HEK293T (cell line): Measurements from ENCODE around the gene DDX21.
"Not testable (repeated sequence)": the region's sequence is repeated elsewhere in the genome, so short reads cannot be mapped to it uniquely, and the experiment has no call there.

ENCODE experiments used
- CTCF ChIA-PET: fragments of 350-600 bp; formaldehyde crosslinking; extraction: SDS; loops from one replicate; lab custom pipeline; 2021; ENCODE audit warnings: antibody characterized with exemption, inconsistent platforms; lab: Yijun Ruan, JAX
- POLR2A ChIA-PET: fragments of 350-600 bp; formaldehyde crosslinking; extraction: SDS; loops from one replicate; lab custom pipeline; 2020; ENCODE audit warnings: antibody characterized with exemption, inconsistent platforms; lab: Yijun Ruan, JAX
- DNase-seq: peaks from one replicate; pipeline ENCODE4 v3.0.0; 2012; ENCODE audit warnings: mixed read lengths; ENCODE audit errors: extremely low spot score
- ARNT ChIP-seq: fragments of 450-650 bp; IDR thresholded peaks from 2 replicates; pipeline ENCODE4 v1.6.1; 2017; ENCODE audit warnings: mild to moderate bottlenecking
- BHLHE40 ChIP-seq: fragments of 450-650 bp; IDR thresholded peaks from 2 replicates; pipeline ENCODE4 v1.6.1; 2016; ENCODE audit warnings: mild to moderate bottlenecking, moderate library complexity, borderline replicate concordance
- CTBP1 ChIP-seq: fragments of 450-650 bp; IDR thresholded peaks from 2 replicates; pipeline ENCODE4 v1.6.1; 2016; ENCODE audit warnings: borderline replicate concordance
- ELF4 ChIP-seq: fragments of 450-650 bp; IDR thresholded peaks from 2 replicates; pipeline ENCODE4 v1.6.1; 2017; ENCODE audit warnings: antibody characterized with exemption
- FOXA1 ChIP-seq: fragments of 450-650 bp; IDR thresholded peaks from 2 replicates; pipeline ENCODE4 v1.6.1; 2016; ENCODE audit warnings: mild to moderate bottlenecking
- FOXK2 ChIP-seq: fragments of 450-650 bp; IDR thresholded peaks from 2 replicates; pipeline ENCODE4 v1.6.1; 2016; ENCODE audit warnings: mild to moderate bottlenecking
- FOXM1 ChIP-seq: fragments of 450-650 bp; IDR thresholded peaks from 2 replicates; pipeline ENCODE4 v1.6.1; 2017; ENCODE audit warnings: mild to moderate bottlenecking, borderline replicate concordance
- HDGF ChIP-seq: fragments of 450-650 bp; IDR thresholded peaks from 2 replicates; pipeline ENCODE4 v1.6.1; 2017; ENCODE audit warnings: antibody characterized with exemption, borderline replicate concordance
- L3MBTL2 ChIP-seq: fragments of 450-650 bp; conservative IDR thresholded peaks from 2 replicates; pipeline ENCODE4 v1.6.1; 2016; ENCODE audit warnings: mild to moderate bottlenecking
- LEF1 ChIP-seq: fragments of 450-650 bp; IDR thresholded peaks from 2 replicates; pipeline ENCODE4 v1.6.1; 2017; ENCODE audit warnings: mild to moderate bottlenecking, borderline replicate concordance
- NFRKB ChIP-seq: fragments of 450-650 bp; IDR thresholded peaks from 2 replicates; pipeline ENCODE4 v1.6.1; 2016; ENCODE audit warnings: mild to moderate bottlenecking, moderate library complexity
- SP1 ChIP-seq: fragments of 450-650 bp; IDR thresholded peaks from 2 replicates; pipeline ENCODE4 v1.6.1; 2017
- SUZ12 ChIP-seq: fragments of 450-650 bp; IDR thresholded peaks from 2 replicates; pipeline ENCODE4 v1.6.1; 2016; ENCODE audit warnings: mild to moderate bottlenecking
- TARDBP ChIP-seq: fragments of 450-650 bp; IDR thresholded peaks from 2 replicates; pipeline ENCODE4 v1.6.1; 2016
- ZNF384 ChIP-seq: fragments of 450-650 bp; IDR thresholded peaks from 2 replicates; pipeline ENCODE4 v1.6.1; 2016
- TF ChIP-seq, protein P1 (sequence below): fragments of 450-650 bp; IDR thresholded peaks from 2 replicates; pipeline ENCODE4 v1.6.1; 2016

The DDX21 gene

DNA sequence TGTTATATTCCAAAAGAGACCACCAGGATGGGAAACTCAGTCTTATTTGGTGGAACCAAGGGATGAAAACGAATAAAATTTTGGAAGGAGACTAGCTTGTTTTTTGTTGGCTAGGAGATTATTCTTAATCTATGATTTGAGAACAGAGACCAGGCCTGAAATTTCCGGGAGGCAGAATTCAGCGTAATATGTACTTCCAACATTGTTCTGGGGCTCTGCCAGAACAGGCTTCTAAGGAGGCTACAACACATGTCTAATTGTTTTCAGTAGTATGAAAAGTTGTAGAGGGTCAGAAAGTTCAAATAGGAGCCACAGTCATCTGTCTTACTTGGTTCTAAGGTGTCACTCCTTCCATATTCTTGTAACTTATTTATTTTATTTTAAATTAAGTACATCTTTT lies 1.7 kb downstream of the DDX21 start:
- ChIA-PET POLR2A (no interaction called here), CTCF (no interaction called here)
- TF ChIP-seq TARDBP (no peak), FOXK2 (no peak), LEF1 (no peak), FOXM1 (no peak), HDGF (no peak), L3MBTL2 (no peak), NFRKB (no peak), FOXA1 (no peak), BHLHE40 (no peak), ELF4 (no peak), SP1 (no peak), SUZ12 (no peak), CTBP1 (no peak), ARNT (no peak), ZNF384 (no peak)
- TF ChIP-seq, protein P1, sequence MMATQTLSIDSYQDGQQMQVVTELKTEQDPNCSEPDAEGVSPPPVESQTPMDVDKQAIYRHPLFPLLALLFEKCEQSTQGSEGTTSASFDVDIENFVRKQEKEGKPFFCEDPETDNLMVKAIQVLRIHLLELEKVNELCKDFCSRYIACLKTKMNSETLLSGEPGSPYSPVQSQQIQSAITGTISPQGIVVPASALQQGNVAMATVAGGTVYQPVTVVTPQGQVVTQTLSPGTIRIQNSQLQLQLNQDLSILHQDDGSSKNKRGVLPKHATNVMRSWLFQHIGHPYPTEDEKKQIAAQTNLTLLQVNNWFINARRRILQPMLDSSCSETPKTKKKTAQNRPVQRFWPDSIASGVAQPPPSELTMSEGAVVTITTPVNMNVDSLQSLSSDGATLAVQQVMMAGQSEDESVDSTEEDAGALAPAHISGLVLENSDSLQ = no peak
- no peak for DNase-seq

DNA sequence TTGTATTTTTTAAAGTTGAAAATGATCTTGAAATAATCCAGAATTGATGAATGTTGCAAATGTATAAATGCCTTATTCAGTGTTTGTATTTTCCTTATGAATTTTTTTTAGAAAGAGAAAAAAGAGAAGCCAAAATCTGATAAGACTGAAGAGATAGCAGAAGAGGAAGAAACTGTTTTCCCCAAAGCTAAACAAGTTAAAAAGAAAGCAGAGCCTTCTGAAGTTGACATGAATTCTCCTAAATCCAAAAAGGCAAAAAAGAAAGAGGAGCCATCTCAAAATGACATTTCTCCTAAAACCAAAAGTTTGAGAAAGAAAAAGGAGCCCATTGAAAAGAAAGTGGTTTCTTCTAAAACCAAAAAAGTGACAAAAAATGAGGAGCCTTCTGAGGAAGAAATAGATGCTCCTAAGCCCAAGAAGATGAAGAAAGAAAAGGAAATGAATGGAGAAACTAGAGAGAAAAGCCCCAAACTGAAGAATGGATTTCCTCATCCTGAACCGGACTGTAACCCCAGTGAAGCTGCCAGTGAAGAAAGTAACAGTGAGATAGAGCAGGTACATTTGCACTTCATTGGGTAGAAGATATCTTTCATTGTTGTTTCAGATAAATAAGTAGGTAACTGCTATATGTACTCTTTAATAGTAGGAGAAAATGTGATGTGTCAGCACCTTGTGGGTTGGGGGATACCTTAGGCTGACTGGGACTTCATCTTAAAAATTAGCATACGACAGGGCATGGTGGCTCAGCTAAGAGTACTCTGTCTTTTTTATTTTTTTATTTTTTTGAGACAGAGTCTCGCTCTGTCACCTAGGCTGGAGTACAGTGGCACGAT lies 3.9 kb downstream of the DDX21 start:
- CTCF ChIA-PET = no interaction called here
- no peak for DNase-seq
- no peak for TF ChIP-seq BHLHE40
- TF ChIP-seq CTBP1 = no peak
- TF ChIP-seq FOXK2 = no peak
- no peak for TF ChIP-seq SUZ12
- POLR2A ChIA-PET = no interaction called here

DNA sequence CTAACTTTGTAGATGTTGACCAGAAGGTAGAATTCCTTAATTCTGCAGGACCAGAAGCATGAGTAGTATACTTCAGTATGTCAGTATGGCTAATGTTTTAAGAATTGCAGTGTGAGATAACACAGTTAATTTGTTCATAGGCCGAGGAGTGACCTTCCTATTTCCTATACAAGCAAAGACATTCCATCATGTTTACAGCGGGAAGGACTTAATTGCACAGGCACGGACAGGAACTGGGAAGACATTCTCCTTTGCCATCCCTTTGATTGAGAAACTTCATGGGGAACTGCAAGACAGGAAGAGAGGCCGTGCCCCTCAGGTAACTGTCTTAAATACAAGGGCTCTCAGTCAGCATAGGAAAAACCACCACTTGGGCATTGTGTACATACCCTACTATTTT lies 7.2 kb downstream of the DDX21 start:
- TF ChIP-seq FOXA1 = no peak
- TF ChIP-seq TARDBP = no peak
- no peak for TF ChIP-seq BHLHE40
- no peak for TF ChIP-seq SP1
- no peak for TF ChIP-seq ARNT
- no peak for TF ChIP-seq ELF4
- TF ChIP-seq, protein P1 = no peak
- no peak for TF ChIP-seq FOXM1
- no peak for TF ChIP-seq CTBP1
- TF ChIP-seq FOXK2 = no peak
- TF ChIP-seq SUZ12 = no peak
- TF ChIP-seq LEF1 = no peak
- no peak for DNase-seq
- ChIA-PET POLR2A (no interaction called here), CTCF (no interaction called here)

DNA sequence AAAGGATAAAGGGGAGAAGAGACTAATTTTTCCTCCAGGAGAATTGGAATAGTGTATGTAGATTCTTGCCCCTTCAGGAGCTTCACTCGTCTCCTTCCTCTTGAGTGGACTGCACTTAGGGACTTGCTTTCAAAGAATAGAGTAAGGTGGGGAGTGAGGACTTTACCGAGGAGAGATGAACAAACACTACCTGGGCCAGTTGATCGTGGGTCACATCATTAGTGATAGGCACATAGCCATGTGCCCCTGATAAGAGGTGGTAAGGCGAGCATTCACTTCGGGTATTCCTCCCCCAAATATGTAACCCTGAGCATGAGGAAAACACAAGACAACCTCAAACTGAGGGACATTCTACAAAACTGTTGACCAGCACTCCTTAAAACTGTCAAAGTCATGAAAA lies 18.0 kb downstream of the DDX21 start:
- TF ChIP-seq HDGF = no peak
- no peak for TF ChIP-seq BHLHE40
- TF ChIP-seq, protein P1 = no peak
- TF ChIP-seq ARNT = no peak
- no peak for TF ChIP-seq LEF1
- no peak for TF ChIP-seq CTBP1
- ChIA-PET POLR2A (no interaction called here), CTCF (no interaction called here)
- DNase-seq = no peak

DNA sequence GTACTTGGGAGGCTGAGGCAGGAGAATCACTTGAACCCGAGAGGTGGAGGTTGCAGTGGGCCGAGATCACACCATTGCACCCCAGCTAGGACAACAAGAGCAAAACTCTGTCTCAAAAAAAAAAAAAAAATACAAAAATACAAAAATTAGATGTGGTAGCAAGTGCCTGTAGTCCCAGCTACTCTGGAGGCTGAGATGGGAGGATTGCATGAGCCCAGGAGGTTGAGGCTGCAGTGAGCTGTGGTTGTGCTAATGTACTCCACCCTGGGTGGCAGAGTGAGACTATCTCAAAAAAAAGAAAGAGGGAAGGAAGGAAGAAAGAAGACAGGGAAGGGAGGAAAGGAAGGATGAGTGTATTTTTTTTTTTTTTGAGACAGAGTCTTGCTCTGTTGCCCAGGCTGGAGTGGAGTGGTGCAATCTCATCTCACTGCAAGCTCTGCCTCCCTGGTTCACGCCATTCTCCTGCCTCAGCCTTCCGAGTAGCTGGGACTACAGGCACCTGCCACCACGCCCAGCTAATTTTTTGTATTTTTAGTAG lies 20.0 kb downstream of the DDX21 start:
- CTCF ChIA-PET = interaction anchor here (0.7 kb wide), 1 partner anchor 357 kb away, joined by 3 read pairs; no protein-coding TSS in a partner anchor
- POLR2A ChIA-PET, DNase-seq: not testable (repeated sequence)

DNA sequence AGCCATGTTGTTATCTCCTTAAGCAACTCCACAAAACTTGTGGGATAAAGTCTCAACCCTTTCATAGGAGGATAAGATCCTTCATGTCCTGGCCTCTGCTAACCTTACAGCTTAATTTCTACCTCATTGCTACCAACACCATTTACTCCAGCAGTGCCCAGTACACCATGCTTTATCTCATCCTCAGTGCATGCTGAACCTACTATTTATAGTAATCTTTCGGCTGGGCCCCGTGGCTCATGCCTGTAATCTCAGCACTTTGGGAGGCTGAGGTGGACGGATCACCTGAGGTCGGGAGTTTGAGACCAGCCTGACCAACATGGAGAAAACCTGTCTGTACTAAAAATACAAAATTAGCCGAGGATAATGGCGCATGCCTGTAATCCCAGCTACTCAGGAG lies 23.8 kb downstream of the DDX21 start:
- POLR2A ChIA-PET = interaction anchor here (0.6 kb wide), 1 partner anchor 24 kb away, joined by 3 read pairs; no protein-coding TSS in a partner anchor
- CTCF ChIA-PET, DNase-seq: not testable (repeated sequence)

DNA sequence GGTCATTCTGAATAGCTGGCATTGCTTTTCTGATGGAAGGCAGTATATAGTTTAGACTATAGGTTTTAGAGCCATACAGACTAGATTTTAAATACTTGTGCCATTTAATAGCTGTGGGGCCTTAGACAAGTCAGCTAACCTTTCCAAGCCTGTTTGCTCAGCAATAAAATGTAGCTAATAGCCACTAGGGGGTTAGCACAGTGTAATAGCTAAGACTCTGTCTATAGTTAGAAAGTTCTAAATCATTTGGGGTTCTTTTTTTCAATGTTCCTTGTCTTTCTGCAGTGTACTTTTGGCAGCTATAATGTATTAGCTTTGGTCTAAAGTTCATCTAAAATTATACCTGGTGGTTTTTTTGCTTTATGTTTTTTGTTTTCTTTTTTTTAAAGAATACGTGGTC lies 25.1 kb downstream of the DDX21 start:
- POLR2A ChIA-PET = interaction anchor here (1.2 kb wide), 1 partner anchor 25 kb away, joined by 5 read pairs; the partner anchor contains the start of gene DDX21
- TF ChIP-seq SUZ12 (no peak), ARNT (no peak), SP1 (no peak), CTBP1 (no peak), NFRKB (no peak), ELF4 (no peak), TARDBP (no peak), ZNF384 (no peak), HDGF (no peak), FOXK2 (no peak), FOXM1 (no peak)
- TF ChIP-seq, protein P1 = no peak
- CTCF ChIA-PET = interaction anchor here (0.7 kb wide), 1 partner anchor 67 kb away, joined by 3 read pairs; no protein-coding TSS in a partner anchor
- DNase-seq = no peak
